OCI-LY7 (cell line): Measurements from ENCODE around the gene LAMA2. TPM values are rescaled to one million over a fixed set of nuclear protein-coding genes. Genes with fewer than 3 reads are reported as not detected.

Experiments
- BruUV-seq: library from RNA; stranded (reverse); fragments of 400-500 nt; replicated peaks from 2 replicates; lab custom pipeline; 2021; lab: Mats Ljungman, UMichigan
- CTCF ChIA-PET: fragments of 300-600 bp; sonication (Branson Sonifier 250); formaldehyde crosslinking; loops from one replicate; lab custom pipeline; 2022; ENCODE audit warnings: antibody characterized with exemption; ENCODE audit not compliant: unreplicated experiment; lab: Charles Lee
- POLR2A ChIA-PET: fragments of 300-600 bp; sonication (Branson Sonifier 250); formaldehyde crosslinking; loops from one replicate; lab custom pipeline; 2022; ENCODE audit warnings: antibody characterized with exemption; lab: Charles Lee
- DNase-seq: peaks from one replicate; pipeline ENCODE4 v3.0.0-alpha.2; 2015; ENCODE audit warnings: low spot score
- H2AFZ ChIP-seq: fragments of 200-600 bp; sonication (generic), shearing (Covaris generic); 2 replicates; pipeline ENCODE4 v1.6.1; 2014; ENCODE audit warnings: mild to moderate bottlenecking, antibody characterized with exemption, low read length, moderate library complexity
- H3K27ac ChIP-seq: fragments of 200-600 bp; sonication (generic); 2 replicates; pipeline ENCODE4 v1.5.1; 2014; ENCODE audit warnings: mixed run types, low read depth, mild to moderate bottlenecking, moderate library complexity, low read length, inconsistent platforms; ENCODE audit not compliant: poor library complexity, severe bottlenecking
- H3K36me3 ChIP-seq: fragments of 200-600 bp; sonication (generic); 2 replicates; pipeline ENCODE4 v1.6.1; 2014; ENCODE audit warnings: mild to moderate bottlenecking, antibody characterized with exemption, low read length, moderate library complexity, mixed read lengths; ENCODE audit not compliant: insufficient read depth
- H3K4me1 ChIP-seq: fragments of 200-600 bp; sonication (generic); 2 replicates; pipeline ENCODE4 v1.5.1; 2014; ENCODE audit warnings: mild to moderate bottlenecking, low read length; ENCODE audit not compliant: insufficient read depth, poor library complexity, severe bottlenecking
- H3K4me2 ChIP-seq: fragments of 200-600 bp; sonication (generic); 2 replicates; pipeline ENCODE4 v1.6.1; 2014; ENCODE audit warnings: mild to moderate bottlenecking, low read length
- H3K4me3 ChIP-seq: fragments of 200-600 bp; sonication (generic); 2 replicates; pipeline ENCODE4 v1.5.1; 2014; ENCODE audit warnings: mild to moderate bottlenecking, low read depth, low read length; ENCODE audit not compliant: poor library complexity, severe bottlenecking
- H3K79me2 ChIP-seq: fragments of 200-600 bp; sonication (generic); 2 replicates; pipeline ENCODE4 v1.6.1; 2016; ENCODE audit warnings: low read depth, mild to moderate bottlenecking, low read length, moderate library complexity, mixed read lengths; ENCODE audit not compliant: insufficient read depth
- H3K9me2 ChIP-seq: fragments of 200-600 bp; sonication (generic); 2 replicates; pipeline ENCODE4 v1.6.1; 2016; ENCODE audit warnings: mild to moderate bottlenecking, low read length, mixed read lengths; ENCODE audit not compliant: insufficient read depth
- H3K9me3 ChIP-seq: fragments of 200-600 bp; sonication (generic); 2 replicates; pipeline ENCODE4 v1.6.1; 2014; ENCODE audit warnings: mild to moderate bottlenecking, mixed run types, low read length, mixed read lengths
- H4K20me1 ChIP-seq: fragments of 200-600 bp; sonication (generic); 2 replicates; pipeline ENCODE4 v1.6.1; 2014; ENCODE audit warnings: mild to moderate bottlenecking, antibody characterized with exemption, low read length, moderate library complexity, mixed read lengths; ENCODE audit not compliant: insufficient read depth
- EZH2phosphoT487 ChIP-seq: fragments of 200-600 bp; sonication (generic); IDR thresholded peaks from 2 replicates; pipeline ENCODE4 v1.6.1; 2018; ENCODE audit warnings: low read depth, borderline replicate concordance, mild to moderate bottlenecking, mixed run types, antibody characterized with exemption, low read length, moderate library complexity, mixed read lengths
- intact Hi-C: fragments of 100-400 bp; cut with micrococcal nuclease; formaldehyde crosslinking; loops from one replicate; pipeline ENCODE4 v1.10.0; 2022; ENCODE audit not compliant: unreplicated experiment
- total RNA-seq, 2 experiments: library from RNA; depleted of rRNA in 1 of 2; stranded (reverse); fragments of >200 nt in 1 of 2; shearing (Covaris generic) in 1 of 2; gene quantifications; 2 replicates each; pipeline ENCODE4 v1.2.3, GENCODE V29; 2014 to 2022
- TF ChIP-seq, protein P1 (sequence below): fragments of 200-600 bp; sonication (generic); conservative IDR thresholded peaks from 2 replicates; pipeline ENCODE4 v1.5.1; 2014; ENCODE audit warnings: mild to moderate bottlenecking, antibody characterized with exemption, low read length, moderate library complexity, mixed read lengths

The LAMA2 gene
- total RNA-seq, 2 experiments from 2014 or later, result not detected

DNA sequence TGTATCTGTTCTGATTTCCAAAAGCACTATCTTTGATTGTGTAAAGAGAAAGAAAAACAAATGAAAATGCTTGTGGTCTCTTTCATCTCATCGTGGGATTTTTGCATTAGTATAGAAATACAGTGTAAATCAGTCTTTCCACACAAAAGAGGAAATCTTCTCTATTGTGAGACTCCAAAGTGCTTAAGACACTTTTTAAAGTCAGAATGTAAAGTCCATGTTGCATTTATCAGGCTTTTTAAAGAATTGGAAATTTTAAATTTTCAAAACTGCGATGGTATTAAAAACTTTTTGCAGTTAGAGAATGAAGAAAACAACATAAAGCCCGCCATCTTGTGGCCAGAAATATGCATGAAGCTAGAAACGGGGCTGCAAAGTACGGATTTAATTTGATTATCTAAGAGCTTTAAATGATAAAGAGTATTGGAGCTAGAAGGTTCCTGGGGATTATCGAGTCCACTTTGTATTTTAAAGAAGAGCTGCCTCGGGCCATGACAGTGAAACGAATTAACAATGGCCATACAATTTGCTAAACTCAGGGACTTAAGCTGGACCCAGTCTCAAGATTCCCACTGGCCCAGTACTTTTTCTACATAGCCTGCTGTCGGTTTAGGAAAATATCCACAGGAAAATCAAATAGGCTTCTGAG is 487.5 kb downstream of the LAMA2 start:
- no peaks in the 10 kb centered on the region for H3K9me3 ChIP-seq
- no peak overlapping the region for H3K4me3 ChIP-seq
- intact Hi-C loops, result loop anchor here (5.0 kb wide), 1 partner anchor 643 kb away; no protein-coding TSS in a partner anchor
- H3K4me2 ChIP-seq, result no peak overlapping the region
- TF ChIP-seq, protein P1, sequence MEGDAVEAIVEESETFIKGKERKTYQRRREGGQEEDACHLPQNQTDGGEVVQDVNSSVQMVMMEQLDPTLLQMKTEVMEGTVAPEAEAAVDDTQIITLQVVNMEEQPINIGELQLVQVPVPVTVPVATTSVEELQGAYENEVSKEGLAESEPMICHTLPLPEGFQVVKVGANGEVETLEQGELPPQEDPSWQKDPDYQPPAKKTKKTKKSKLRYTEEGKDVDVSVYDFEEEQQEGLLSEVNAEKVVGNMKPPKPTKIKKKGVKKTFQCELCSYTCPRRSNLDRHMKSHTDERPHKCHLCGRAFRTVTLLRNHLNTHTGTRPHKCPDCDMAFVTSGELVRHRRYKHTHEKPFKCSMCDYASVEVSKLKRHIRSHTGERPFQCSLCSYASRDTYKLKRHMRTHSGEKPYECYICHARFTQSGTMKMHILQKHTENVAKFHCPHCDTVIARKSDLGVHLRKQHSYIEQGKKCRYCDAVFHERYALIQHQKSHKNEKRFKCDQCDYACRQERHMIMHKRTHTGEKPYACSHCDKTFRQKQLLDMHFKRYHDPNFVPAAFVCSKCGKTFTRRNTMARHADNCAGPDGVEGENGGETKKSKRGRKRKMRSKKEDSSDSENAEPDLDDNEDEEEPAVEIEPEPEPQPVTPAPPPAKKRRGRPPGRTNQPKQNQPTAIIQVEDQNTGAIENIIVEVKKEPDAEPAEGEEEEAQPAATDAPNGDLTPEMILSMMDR, result peak; percentile 91
- TF ChIP-seq EZH2phosphoT487, result no peak
- no peaks in the 10 kb centered on the region for H3K79me2 ChIP-seq
- H3K4me1 ChIP-seq, result no peaks in the 10 kb centered on the region
- ChIA-PET POLR2A (interaction anchor here (0.7 kb wide), 1 partner anchor 899 kb away, joined by 3 read pairs; no protein-coding TSS in a partner anchor), CTCF (interaction anchor here (1.0 kb wide), 1 partner anchor 9 kb away, joined by 5 read pairs; no protein-coding TSS in a partner anchor)
- peak overlapping the region; percentile 4; the same call in 1 of the 2 replicates for H2AFZ ChIP-seq
- DNase-seq, result peak; percentile 31
- BruUV-seq, result no TSS peak
- no peak overlapping the region for H3K27ac ChIP-seq
- no peaks in the 10 kb centered on the region for H3K36me3 ChIP-seq
- no peaks in the 10 kb centered on the region for H3K9me2 ChIP-seq
- no peaks in the 10 kb centered on the region for H4K20me1 ChIP-seq

DNA sequence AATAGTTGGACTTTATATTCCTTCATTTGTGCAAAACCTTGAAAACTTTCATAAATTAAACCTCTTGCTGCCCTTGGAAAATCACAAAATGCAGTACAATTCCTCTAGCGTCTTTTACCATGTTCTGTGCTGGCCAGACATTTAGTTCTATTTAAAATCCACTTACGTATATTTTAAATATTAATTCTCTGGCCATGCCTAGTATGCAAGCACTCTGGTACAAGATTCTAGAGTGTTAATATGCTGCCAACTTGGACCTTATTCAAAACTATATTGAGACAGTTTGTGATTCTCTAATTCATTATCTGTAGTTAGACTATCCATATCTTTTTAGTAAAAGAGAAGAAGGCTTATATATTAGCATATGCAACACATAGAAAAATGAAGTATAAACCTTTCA is 498.9 kb downstream of the LAMA2 start:
- Histone ChIP-seq H3K4me2 (no peak overlapping the region), H3K27ac (no peak overlapping the region), H3K79me2 (no peaks in the 10 kb centered on the region), H3K4me1 (no peaks in the 10 kb centered on the region), H2AFZ (no peak overlapping the region), H3K4me3 (no peak overlapping the region), H4K20me1 (no peaks in the 10 kb centered on the region), H3K36me3 (no peaks in the 10 kb centered on the region), H3K9me3 (no peaks in the 10 kb centered on the region), H3K9me2 (no peaks in the 10 kb centered on the region)
- POLR2A ChIA-PET, result no interaction called here
- DNase-seq, result no peak
- intact Hi-C loops, result no loop called here
- no TSS peak for BruUV-seq
- CTCF ChIA-PET, result no interaction called here
- TF ChIP-seq EZH2phosphoT487, result no peak
- TF ChIP-seq, protein P1, result no peak

DNA sequence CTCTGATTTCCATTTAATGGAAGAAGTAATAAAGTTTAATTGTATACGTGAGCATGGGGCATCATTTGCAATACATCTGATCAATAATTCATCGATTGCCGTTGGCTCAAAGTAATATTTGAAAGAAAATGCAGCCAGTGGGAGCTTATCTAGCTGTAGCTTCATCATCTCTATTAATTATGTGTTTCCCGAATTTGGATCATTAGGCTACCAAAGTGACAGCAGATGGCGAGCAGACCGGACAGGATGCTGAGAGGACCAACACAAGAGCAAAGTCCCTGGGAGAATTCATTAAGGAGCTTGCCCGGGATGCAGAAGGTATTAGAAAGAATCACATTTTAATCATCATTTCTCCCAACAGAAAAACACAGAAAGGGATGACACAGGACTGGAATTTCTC is 500.0 kb downstream of the LAMA2 start:
- Histone ChIP-seq H2AFZ (no peak overlapping the region), H3K4me1 (no peaks in the 10 kb centered on the region), H3K4me2 (no peak overlapping the region), H3K79me2 (no peaks in the 10 kb centered on the region), H3K36me3 (no peaks in the 10 kb centered on the region), H3K27ac (no peak overlapping the region), H3K9me3 (no peaks in the 10 kb centered on the region), H4K20me1 (no peaks in the 10 kb centered on the region), H3K9me2 (no peaks in the 10 kb centered on the region), H3K4me3 (no peak overlapping the region)
- ChIA-PET CTCF (no interaction called here), POLR2A (no interaction called here)
- TF ChIP-seq EZH2phosphoT487, result no peak
- TF ChIP-seq, protein P1, result no peak
- DNase-seq, result no peak
- BruUV-seq, result no TSS peak
- intact Hi-C loops, result no loop called here
